Nephron (organoid): ENCODE data around the gene ASPHD1.

ENCODE experiments used
- H3K27ac Mint-ChIP-seq, 3 experiments: 2 replicates each; pipeline ENCODE4 v1.8.0; 2020; ENCODE audit warnings: mixed read lengths in 3 of 3, mild to moderate bottlenecking in 2 of 3, moderate library complexity in 1 of 3
- H3K27me3 Mint-ChIP-seq: 2 replicates; pipeline ENCODE4 v1.8.0; 2021; ENCODE audit warnings: low read depth, mild to moderate bottlenecking, moderate library complexity, mixed read lengths
- H3K36me3 Mint-ChIP-seq: 2 replicates; pipeline ENCODE4 v1.8.0; 2020; ENCODE audit warnings: low read depth, mixed read lengths
- H3K4me1 Mint-ChIP-seq: 2 replicates; pipeline ENCODE4 v1.8.0; 2020; ENCODE audit warnings: mixed read lengths
- H3K4me3 Mint-ChIP-seq, 3 experiments: 2 replicates each; pipeline ENCODE4 v1.8.0; 2020; ENCODE audit warnings: mild to moderate bottlenecking in 3 of 3, mixed read lengths in 3 of 3, moderate library complexity in 2 of 3
- H3K9me3 Mint-ChIP-seq: 2 replicates; pipeline ENCODE4 v1.8.0; 2020; ENCODE audit warnings: mixed read lengths
- TF ChIP-seq, protein P1 (sequence below), 3 experiments: fragments of 200-600 bp; sonication (generic); IDR thresholded peaks; one replicate each; pipeline ENCODE4 v1.5.0; 2021; ENCODE audit warnings: antibody characterized with exemption in 3 of 3; ENCODE audit not compliant: unreplicated experiment in 3 of 3

ASPHD1 gene

DNA sequence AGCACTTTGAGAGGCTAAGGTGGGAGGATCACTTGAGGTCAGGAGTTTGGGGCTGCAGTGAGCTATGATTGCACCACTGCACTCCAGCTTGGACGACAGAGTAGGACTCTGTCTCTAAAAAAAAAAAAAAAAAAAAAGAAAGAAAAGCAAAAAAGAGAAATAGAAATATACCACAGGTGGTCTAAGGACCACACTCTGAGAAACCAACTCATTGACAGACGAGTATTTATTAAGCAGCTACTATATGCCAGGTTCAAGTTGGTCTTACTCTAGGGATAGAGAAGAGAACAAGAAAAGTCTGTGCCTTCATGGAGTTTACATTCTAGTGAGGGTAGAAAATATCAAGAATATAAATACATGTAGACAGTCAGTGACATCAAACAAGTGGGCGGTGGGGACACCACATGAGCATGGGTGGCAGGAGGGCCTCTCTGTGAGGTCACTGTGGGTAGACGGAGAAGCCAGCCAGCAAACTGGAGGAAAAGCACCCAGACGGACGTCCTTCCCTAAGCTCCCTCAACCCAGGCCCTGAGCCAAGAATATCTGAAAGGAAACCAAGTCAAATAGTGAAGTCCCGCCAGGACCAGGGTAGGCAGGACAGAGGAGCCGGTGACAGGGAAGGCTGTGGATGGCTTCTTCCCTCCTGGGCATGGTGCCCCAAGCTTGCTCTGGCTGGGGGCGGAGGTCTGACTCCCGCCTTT is 42.0 kb upstream of the ASPHD1 start:
- no peak overlapping the region for H3K27ac Mint-ChIP-seq
- peak overlapping the region; percentile 24 to 59 (median 58) for H3K4me3 Mint-ChIP-seq
- no peaks in the 10 kb centered on the region for H3K27me3 Mint-ChIP-seq
- no peaks in the 10 kb centered on the region for H3K4me1 Mint-ChIP-seq
- TF ChIP-seq, protein P1, sequence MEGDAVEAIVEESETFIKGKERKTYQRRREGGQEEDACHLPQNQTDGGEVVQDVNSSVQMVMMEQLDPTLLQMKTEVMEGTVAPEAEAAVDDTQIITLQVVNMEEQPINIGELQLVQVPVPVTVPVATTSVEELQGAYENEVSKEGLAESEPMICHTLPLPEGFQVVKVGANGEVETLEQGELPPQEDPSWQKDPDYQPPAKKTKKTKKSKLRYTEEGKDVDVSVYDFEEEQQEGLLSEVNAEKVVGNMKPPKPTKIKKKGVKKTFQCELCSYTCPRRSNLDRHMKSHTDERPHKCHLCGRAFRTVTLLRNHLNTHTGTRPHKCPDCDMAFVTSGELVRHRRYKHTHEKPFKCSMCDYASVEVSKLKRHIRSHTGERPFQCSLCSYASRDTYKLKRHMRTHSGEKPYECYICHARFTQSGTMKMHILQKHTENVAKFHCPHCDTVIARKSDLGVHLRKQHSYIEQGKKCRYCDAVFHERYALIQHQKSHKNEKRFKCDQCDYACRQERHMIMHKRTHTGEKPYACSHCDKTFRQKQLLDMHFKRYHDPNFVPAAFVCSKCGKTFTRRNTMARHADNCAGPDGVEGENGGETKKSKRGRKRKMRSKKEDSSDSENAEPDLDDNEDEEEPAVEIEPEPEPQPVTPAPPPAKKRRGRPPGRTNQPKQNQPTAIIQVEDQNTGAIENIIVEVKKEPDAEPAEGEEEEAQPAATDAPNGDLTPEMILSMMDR (IDR thresholded peaks at IDR 0.05; ENCODE audit: unreplicated experiment in 3 of 3) = no peak
- no peaks in the 10 kb centered on the region for H3K9me3 Mint-ChIP-seq
- peaks cover 29% of the 10 kb centered on the region for H3K36me3 Mint-ChIP-seq

DNA sequence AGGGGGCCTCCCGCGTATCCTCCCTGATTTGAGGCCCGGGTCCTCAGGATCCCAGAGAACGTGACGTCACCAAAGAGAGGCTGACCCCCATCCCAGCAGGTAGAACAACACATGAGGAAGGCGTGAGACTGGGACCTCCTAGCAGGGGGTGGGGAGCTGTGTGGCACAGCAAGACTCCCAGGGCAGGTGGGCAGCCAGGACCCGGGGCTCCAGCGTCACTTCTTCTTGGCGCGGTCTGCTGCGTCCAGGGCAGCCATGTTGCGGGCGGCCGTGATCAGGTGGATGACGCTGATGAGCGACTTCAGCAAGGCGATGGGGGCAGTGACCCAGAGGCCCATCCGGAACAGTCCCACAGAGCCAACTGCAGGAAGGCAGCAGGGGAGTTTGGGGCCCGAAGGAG is 41.3 kb upstream of the ASPHD1 start:
- TF ChIP-seq, protein P1 (IDR thresholded peaks at IDR 0.05; ENCODE audit: unreplicated experiment in 3 of 3) = no peak
- peaks cover 29% of the 10 kb centered on the region for H3K36me3 Mint-ChIP-seq
- H3K4me1 Mint-ChIP-seq = no peaks in the 10 kb centered on the region
- no peak overlapping the region for H3K27ac Mint-ChIP-seq
- no peaks in the 10 kb centered on the region for H3K9me3 Mint-ChIP-seq
- H3K27me3 Mint-ChIP-seq = no peaks in the 10 kb centered on the region
- H3K4me3 Mint-ChIP-seq = no peak overlapping the region

DNA sequence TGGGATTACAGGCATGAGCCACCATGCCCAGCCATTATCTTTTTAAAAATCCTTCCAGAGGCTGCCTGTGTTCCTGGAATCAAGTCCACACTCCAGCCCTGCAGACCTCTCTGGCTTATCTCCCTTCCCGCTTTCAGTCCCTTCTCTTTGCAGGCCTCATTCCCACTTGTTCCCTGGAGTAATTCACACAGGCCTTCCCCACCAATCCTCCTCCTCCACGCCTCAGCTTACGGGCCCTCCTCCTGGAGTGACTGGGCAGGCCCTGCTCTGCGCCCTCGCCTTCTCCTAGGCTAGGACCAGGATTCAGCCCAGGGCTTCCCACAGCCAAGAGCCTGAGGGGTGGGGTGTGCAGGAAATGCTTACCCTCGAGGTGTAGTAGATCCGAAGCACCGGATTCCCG is 40.1 kb upstream of the ASPHD1 start:
- no peaks in the 10 kb centered on the region for H3K9me3 Mint-ChIP-seq
- TF ChIP-seq, protein P1 (IDR thresholded peaks at IDR 0.05; ENCODE audit: unreplicated experiment in 3 of 3) = no peak
- H3K4me3 Mint-ChIP-seq = peak overlapping the region; percentile 81 to 100 (median 99)

DNA sequence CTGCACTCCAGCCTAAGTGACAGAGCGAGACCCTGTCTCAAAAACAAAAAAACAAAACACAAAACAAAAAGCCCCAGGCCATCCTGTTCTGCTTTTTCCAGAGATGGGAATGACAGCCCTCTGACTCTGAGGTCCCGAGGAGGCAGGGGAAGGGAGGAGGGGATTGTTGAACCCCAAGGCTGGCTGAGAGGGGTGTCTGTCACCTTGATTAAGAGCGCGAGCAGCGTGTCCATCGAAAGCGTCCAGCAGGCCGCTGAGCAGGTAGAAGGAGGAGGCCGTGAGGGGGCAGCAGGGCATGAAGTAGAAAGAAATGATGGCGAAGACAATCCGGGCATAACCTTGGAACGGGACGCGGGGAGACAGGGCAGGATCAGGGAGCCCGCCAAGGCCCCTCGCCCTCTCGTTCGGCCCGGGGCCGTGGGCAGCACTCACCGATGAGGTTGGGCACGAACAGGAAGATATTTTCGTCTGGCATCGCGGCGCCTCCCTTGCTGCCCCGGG is 37.9 kb upstream of the ASPHD1 start:
- TF ChIP-seq, protein P1 (IDR thresholded peaks at IDR 0.05; ENCODE audit: unreplicated experiment in 3 of 3) = no peak
- Mint-ChIP-seq H3K36me3 (peaks cover 24% of the 10 kb centered on the region), H3K4me1 (no peaks in the 10 kb centered on the region), H3K4me3 (peak overlapping the region; percentile 99 to 100 (median 99)), H3K9me3 (no peaks in the 10 kb centered on the region), H3K27me3 (no peaks in the 10 kb centered on the region), H3K27ac (peak overlapping the region; percentile 98 to 100 (median 99))

More for the DNA sequence above, 40.1 kb upstream of the ASPHD1 start:
- H3K4me1 Mint-ChIP-seq = no peaks in the 10 kb centered on the region
- H3K36me3 Mint-ChIP-seq = peaks cover 29% of the 10 kb centered on the region
- peak overlapping the region in 1 of 3 experiments; percentile 54 for H3K27ac Mint-ChIP-seq
- no peaks in the 10 kb centered on the region for H3K27me3 Mint-ChIP-seq

DNA sequence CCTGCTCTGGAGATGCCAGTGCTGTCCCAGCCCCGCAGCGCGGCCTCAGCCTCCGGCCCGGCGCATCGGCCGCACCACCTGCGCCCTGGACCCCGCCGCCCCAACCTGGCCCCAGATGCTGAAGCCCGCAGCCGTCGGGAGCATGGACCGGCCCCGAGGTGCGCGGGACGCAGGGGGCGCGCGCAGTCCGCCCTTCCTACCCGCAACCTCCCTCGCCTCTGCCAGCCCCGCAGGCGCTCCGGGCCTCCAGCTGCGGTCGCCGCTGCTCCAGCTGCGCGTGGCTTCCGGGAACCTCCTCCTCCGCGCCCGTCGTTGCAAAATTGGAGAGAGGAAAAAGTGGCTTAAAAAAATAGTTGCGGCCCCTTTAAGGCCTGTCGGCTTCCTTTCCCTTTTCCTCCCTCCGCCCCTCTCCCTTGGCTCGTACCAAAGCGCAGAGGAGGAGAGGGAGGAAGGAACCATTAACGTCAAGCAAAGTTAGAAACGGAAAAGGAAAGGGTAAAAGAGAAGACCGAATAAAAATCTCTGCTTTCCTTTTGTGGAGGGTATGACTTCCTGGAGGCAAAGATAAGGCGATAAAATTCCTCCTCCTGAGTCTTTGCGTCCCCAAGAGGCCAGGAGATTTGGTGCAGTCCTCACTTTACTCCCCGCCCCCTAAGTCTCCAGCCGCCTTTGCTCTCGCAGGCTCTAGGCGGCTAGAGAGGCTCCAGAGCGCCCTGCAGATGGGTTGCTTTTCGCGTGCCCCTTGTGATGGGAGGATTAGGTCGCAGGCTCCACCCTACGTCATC is 37.2 kb upstream of the ASPHD1 start, which contains the start of gene CDIPT:
TSS of gene CDIPT (minus strand) at position 343 of the 785 bp plus-strand sequence. CDS start 369 bp downstream, outside the sequence.
- Mint-ChIP-seq H3K36me3 (peaks cover 23% of the 10 kb centered on the region), H3K27me3 (peaks cover under 1% of the 10 kb centered on the region), H3K27ac (peak within 1 kb of the TSS; percentile 100), H3K4me3 (peak within 1 kb of the TSS; percentile 99 to 100 (median 99)), H3K4me1 (no peaks in the 10 kb centered on the region), H3K9me3 (no peaks in the 10 kb centered on the region)
- TF ChIP-seq, protein P1 (IDR thresholded peaks at IDR 0.05; ENCODE audit: unreplicated experiment in 3 of 3) = peak; percentile 36 to 48 (median 42)
